NCI-H2196 treated with DMSO at 0.1 percent for 48 hours (cell line): ENCODE data around the gene SAP25.
"Not testable (repeated sequence)": the region's sequence is repeated elsewhere in the genome, so short reads cannot be mapped to it uniquely, and the experiment has no call there.

Source experiments
- DNase-seq: peaks from one replicate; lab custom pipeline; 2025; ENCODE audit not compliant: unreplicated experiment; lab: John Stamatoyannopoulos, UW

SAP25 gene

DNA sequence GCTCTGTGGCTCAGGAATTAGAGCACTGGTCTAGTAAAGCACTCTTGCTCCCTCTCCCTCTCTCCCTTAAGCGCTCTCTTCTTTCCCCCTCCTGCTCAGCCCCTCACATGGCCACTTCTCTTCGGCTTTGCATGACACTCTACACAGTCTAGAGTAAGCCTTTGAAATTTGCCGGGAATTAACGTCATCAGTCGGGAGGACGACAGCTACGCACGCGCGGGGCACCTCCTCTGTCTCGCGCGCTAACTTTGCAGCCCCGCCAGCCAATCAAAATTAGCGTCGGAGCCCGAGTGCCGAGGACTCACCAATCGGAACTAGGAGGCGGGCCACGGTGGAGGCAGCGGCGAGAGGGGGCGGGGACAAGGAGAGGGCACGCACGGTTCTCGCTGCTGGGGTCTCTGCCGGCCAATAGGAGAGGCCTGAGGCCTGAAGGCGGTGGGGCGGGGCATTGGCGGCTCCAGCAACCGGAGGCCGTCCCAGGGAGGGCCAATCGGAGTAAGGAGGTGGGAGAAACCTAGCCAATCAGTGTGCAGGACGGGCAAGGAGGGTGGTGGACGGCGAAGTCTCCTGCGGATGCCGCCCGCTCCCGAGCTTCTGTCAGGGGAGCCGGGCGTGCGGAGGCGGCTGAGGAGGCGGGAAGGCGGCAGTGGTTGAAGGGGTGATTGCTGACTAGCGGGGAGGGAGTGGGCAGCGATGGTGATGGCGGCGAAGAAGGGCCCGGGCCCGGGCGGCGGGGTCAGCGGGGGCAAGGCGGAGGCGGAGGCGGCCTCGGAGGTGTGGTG is 34.9 kb downstream of the SAP25 start, which contains the start of gene AGFG2:
TSS of gene AGFG2 (plus strand) at position 550 of the 782 bp plus-strand sequence. CDS start at position 694, 144 bp downstream.
- DNase-seq, result peak; percentile 99

DNA sequence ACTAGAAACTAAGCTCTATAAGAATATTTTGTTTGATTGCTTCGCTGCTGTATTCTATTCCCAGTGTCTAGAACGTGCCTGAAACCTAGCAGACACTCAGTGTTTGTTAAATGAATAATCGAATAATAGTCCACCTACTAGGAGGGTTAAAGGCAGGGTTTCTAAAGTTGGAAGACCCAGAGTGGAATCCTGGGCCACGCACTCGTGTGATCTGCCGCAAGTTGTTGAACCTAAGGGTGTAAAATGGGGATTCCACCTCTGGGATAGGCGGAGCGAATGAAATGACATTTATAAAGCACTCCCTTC is 35.4 kb downstream of the SAP25 start:
- no peak for DNase-seq

DNA sequence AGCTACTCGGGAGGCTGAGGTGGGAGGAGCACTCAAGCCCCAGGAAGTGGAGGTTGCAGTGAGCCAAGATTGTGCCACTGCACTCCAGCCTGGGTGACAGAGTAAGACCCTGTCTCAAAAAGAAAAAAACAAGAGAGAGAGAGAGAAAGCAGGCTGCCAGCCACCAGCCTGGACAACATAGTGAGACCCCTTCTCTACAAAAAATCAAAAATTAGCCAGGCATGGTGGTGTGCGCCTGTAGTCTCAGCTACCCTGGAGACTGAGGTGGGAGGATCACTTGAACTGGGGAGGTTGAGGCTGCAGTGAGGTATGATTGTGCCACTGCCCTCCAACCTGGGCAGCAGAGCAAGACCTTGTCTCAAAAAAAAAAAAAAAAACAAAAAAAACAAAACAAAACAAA is 37.0 kb downstream of the SAP25 start:
- DNase-seq, result not testable (repeated sequence)

DNA sequence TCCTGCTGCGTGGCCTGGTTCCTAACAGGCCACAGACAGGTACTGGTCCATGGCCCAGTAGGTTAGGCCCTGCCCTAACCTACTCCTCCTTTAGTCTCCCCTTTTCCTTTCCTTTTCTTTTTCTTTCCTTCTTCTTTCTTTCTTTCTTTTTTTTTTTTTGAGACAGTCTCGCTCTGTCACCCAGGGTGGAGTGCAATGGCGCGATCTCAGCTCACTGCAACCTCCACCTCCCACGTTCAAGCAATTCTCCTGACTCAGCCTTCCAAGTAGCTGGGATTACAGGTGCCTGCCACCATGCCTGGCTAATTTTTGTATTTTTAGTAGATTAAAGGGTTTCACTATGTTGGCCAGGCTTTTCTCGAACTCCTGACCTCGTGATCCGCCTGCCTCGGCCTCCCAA is 37.7 kb downstream of the SAP25 start:
- DNase-seq, result not testable (repeated sequence)

DNA sequence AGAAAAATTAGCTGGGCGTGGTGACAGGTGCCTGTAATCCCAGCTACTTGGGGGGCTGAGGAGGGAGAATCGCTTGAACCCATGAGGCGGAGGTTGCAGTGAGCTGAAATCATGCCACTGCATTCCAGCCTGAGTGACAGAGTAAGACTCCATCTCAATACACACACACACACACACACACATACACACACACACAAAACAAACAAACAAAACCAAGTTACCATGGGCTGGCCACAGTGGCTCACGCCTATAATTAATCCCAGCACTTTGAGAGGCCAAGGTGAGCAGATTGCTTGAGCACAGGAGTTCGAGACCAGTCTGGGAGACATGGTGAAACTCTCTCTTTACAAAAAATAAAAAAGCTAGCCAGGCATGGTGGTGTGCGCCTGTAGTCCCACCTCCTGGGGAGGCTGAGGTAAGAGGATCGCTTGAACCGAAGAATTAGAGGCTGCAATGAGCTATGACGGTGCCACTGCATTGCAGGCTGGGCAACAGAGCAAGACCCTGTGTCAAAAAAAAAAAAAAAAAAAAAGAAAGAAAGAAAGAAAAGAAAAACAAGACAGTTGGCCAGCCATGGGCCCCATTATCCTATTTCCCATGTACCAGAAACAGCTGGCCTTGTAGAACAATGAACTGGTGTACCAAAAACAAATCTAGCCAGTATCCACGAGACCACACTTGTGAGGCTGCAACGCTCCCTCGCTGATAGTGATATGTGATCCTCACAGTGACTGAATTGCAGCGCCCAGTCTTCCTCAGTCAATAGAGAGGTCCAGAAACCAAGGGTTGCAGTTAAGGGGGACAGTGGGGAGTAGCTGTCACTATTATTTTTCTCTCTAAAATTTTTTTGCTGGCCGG is 41.3 kb downstream of the SAP25 start:
- DNase-seq, result no peak

DNA sequence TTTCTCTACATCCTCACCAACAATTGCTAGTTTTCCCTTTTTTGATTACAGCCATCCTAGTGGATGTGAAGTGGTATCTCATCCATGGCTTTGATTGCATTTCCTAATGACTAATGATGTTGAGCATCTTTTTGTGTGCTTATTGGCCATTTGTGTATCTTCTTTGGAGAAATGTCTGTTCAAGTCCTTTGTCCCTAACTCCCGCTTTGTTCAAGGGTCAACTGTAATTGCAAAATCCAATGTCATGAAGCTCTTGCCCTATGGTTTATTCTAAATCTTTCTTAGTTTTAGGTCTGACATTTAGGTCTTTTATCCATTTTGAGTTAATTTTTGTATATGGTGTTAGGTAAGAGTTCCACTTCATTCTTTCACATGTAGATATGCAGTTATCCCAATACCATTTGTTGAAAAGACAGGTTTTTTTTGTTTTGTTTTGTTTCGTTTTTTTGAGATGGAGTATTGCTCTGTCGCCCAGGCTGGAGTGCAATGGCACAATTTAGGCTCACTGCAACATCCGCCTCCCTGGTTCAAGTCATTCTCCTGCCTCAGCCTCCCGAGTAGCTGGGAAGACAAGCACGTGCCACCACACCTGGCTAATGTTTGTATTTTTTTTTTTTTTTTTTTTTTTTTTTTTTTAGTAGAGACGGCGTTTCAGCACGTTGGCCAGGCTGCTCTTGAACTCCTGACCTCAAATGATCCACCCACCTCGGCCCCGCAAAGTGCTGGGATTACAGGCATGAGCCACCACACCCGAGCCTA is 45.4 kb downstream of the SAP25 start:
- DNase-seq, result not testable (repeated sequence)

DNA sequence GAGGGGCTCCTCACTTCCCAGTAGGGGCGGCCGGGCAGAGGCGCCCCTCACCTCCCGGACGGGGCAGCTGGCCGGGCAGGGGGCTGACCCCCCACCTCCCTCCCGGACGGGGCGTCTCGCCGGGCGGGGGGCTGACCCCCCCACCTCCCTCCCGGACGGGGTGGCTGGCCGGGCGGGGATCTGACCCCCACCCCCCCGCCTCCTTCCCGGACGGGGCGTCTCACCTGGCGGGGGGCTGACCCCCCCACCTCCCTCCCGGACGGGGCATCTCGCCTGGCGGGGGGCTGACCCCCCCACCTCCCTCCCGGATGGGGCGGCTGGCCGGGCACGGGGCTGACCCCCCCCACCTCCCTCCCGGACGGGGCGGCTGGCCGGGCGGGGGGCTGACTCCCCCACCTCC is 50.5 kb downstream of the SAP25 start:
- DNase-seq, result not testable (repeated sequence)
